ENCODE data around the gene RAB26.
"Not testable (repeated sequence)": the region's sequence is repeated elsewhere in the genome, so short reads cannot be mapped to it uniquely, and the experiment has no call there.

Gene RAB26

GRCh38 chr16:2111412-2112335 is 36.8 kb upstream of the RAB26 start:
- H3K27ac ChIP-seq (ENCODE audit: low read length); H3K4me1 ChIP-seq (ENCODE audit: low read length); H3K4me2 ChIP-seq (ENCODE audit: low read depth, low read length); H3K79me2 ChIP-seq (ENCODE audit: low read length); H4K20me1 ChIP-seq (ENCODE audit: insufficient read depth, low read length); H2AFZ ChIP-seq (ENCODE audit: low read length); H3K9me2 ChIP-seq (replicated peaks; ENCODE audit: insufficient read depth, low read length); H3K9me3 ChIP-seq (replicated peaks; ENCODE audit: insufficient read depth, low read length); H3K4me3 ChIP-seq (ENCODE audit: low read length); DNase-seq; H3F3A ChIP-seq (ENCODE audit: insufficient read depth, low read length); H3K9ac ChIP-seq (ENCODE audit: low read length); H3K36me3 ChIP-seq (replicated peaks; ENCODE audit: insufficient read depth, low read length); H3K27me3 ChIP-seq (replicated peaks; ENCODE audit: insufficient read depth, low read length): not testable (repeated sequence)

GRCh38 chr16:2112539-2113106 is 35.8 kb upstream of the RAB26 start:
- not testable (repeated sequence) for H3K27ac ChIP-seq (ENCODE audit: low read length); H3K9me2 ChIP-seq (replicated peaks; ENCODE audit: insufficient read depth, low read length); H3K36me3 ChIP-seq (replicated peaks; ENCODE audit: insufficient read depth, low read length); H3K9ac ChIP-seq (ENCODE audit: low read length); H3K9me3 ChIP-seq (replicated peaks; ENCODE audit: insufficient read depth, low read length); H3K4me2 ChIP-seq (ENCODE audit: low read depth, low read length); H3F3A ChIP-seq (ENCODE audit: insufficient read depth, low read length); H4K20me1 ChIP-seq (ENCODE audit: insufficient read depth, low read length); H2AFZ ChIP-seq (ENCODE audit: low read length); DNase-seq; H3K4me1 ChIP-seq (ENCODE audit: low read length); H3K79me2 ChIP-seq (ENCODE audit: low read length); H3K4me3 ChIP-seq (ENCODE audit: low read length); H3K27me3 ChIP-seq (replicated peaks; ENCODE audit: insufficient read depth, low read length)

- H3K27me3 ChIP-seq (replicated peaks; ENCODE audit: insufficient read depth, low read length); H3K4me2 ChIP-seq (ENCODE audit: low read depth, low read length); H3F3A ChIP-seq (ENCODE audit: insufficient read depth, low read length); H3K79me2 ChIP-seq (ENCODE audit: low read length); H3K9ac ChIP-seq (ENCODE audit: low read length); H4K20me1 ChIP-seq (ENCODE audit: insufficient read depth, low read length); H3K4me3 ChIP-seq (ENCODE audit: low read length); H3K4me1 ChIP-seq (ENCODE audit: low read length); H2AFZ ChIP-seq (ENCODE audit: low read length); DNase-seq; H3K36me3 ChIP-seq (replicated peaks; ENCODE audit: insufficient read depth, low read length); H3K9me2 ChIP-seq (replicated peaks; ENCODE audit: insufficient read depth, low read length); H3K9me3 ChIP-seq (replicated peaks; ENCODE audit: insufficient read depth, low read length); H3K27ac ChIP-seq (ENCODE audit: low read length): not testable (repeated sequence)
Observed at GRCh38 chr16:2114225-2114624, 34.2 kb upstream of the RAB26 start.

GRCh38 chr16:2114885-2115590 is 33.4 kb upstream of the RAB26 start:
- not testable (repeated sequence) for H3K9me3 ChIP-seq (replicated peaks; ENCODE audit: insufficient read depth, low read length); H3K9me2 ChIP-seq (replicated peaks; ENCODE audit: insufficient read depth, low read length); H3K4me3 ChIP-seq (ENCODE audit: low read length); H3K4me2 ChIP-seq (ENCODE audit: low read depth, low read length); H4K20me1 ChIP-seq (ENCODE audit: insufficient read depth, low read length); H3K27me3 ChIP-seq (replicated peaks; ENCODE audit: insufficient read depth, low read length); H3K36me3 ChIP-seq (replicated peaks; ENCODE audit: insufficient read depth, low read length); H3F3A ChIP-seq (ENCODE audit: insufficient read depth, low read length); H2AFZ ChIP-seq (ENCODE audit: low read length); H3K79me2 ChIP-seq (ENCODE audit: low read length); DNase-seq; H3K9ac ChIP-seq (ENCODE audit: low read length); H3K27ac ChIP-seq (ENCODE audit: low read length); H3K4me1 ChIP-seq (ENCODE audit: low read length)

- no peaks in the 10 kb centered on the region for H4K20me1 ChIP-seq (ENCODE audit: insufficient read depth, low read length)
- no peaks in the 10 kb centered on the region for H3K9me3 ChIP-seq (replicated peaks; ENCODE audit: insufficient read depth, low read length)
- H3K9me2 ChIP-seq (replicated peaks; ENCODE audit: insufficient read depth, low read length) = no peaks in the 10 kb centered on the region
- H3K36me3 ChIP-seq (replicated peaks; ENCODE audit: insufficient read depth, low read length) = no peaks in the 10 kb centered on the region
- no peak overlapping the region for H3K9ac ChIP-seq (ENCODE audit: low read length)
- no peak overlapping the region for H3K4me2 ChIP-seq (ENCODE audit: low read depth, low read length)
- H3K27me3 ChIP-seq (replicated peaks; ENCODE audit: insufficient read depth, low read length) = no peaks in the 10 kb centered on the region
- TF ChIP-seq EZH2phosphoT487 (IDR thresholded peaks at IDR 0.05; ENCODE audit: low read length) (no peak), EZH2 (optimal IDR thresholded peaks at IDR 0.05; ENCODE audit: low read depth, low read length) (no peak), CTCF (IDR thresholded peaks at IDR 0.05; ENCODE audit: low read length) (no peak)
- no peak overlapping the region for H2AFZ ChIP-seq (ENCODE audit: low read length)
- no peak for DNase-seq
- H3K27ac ChIP-seq (ENCODE audit: low read length) = no peak overlapping the region
- H3K4me3 ChIP-seq (ENCODE audit: low read length) = no peak overlapping the region
- H3K4me1 ChIP-seq (ENCODE audit: low read length) = no peaks in the 10 kb centered on the region
- H3K79me2 ChIP-seq (ENCODE audit: low read length) = no peaks in the 10 kb centered on the region
- no peaks in the 10 kb centered on the region for H3F3A ChIP-seq (ENCODE audit: insufficient read depth, low read length)
Observed at GRCh38 chr16:2115591-2115973, 32.8 kb upstream of the RAB26 start.

GRCh38 chr16:2116428-2116827 is 32.0 kb upstream of the RAB26 start:
- not testable (repeated sequence) for H4K20me1 ChIP-seq (ENCODE audit: insufficient read depth, low read length); H3K27ac ChIP-seq (ENCODE audit: low read length); H3F3A ChIP-seq (ENCODE audit: insufficient read depth, low read length); H3K9me3 ChIP-seq (replicated peaks; ENCODE audit: insufficient read depth, low read length); H3K4me1 ChIP-seq (ENCODE audit: low read length); H2AFZ ChIP-seq (ENCODE audit: low read length); H3K4me2 ChIP-seq (ENCODE audit: low read depth, low read length); H3K27me3 ChIP-seq (replicated peaks; ENCODE audit: insufficient read depth, low read length); H3K9me2 ChIP-seq (replicated peaks; ENCODE audit: insufficient read depth, low read length); H3K36me3 ChIP-seq (replicated peaks; ENCODE audit: insufficient read depth, low read length); H3K79me2 ChIP-seq (ENCODE audit: low read length); DNase-seq; H3K4me3 ChIP-seq (ENCODE audit: low read length); H3K9ac ChIP-seq (ENCODE audit: low read length)
